Ovary (tissue), 9 donors: Measurements from ENCODE around the gene ATP5MG. TPM values are rescaled to one million over a fixed set of nuclear protein-coding genes. Genes with fewer than 3 reads are reported as not detected.

Experiments
- DNase-seq, 5 donors: peaks; one replicate each; pipeline ENCODE4 v3.0.0-alpha.2; 2019 to 2020
- H3K27ac ChIP-seq, 2 donors: fragments of 200-600 bp; one replicate each; pipeline versions ENCODE4 v1.5.1 to v1.8.0; 2019 to 2022
- H3K27me3 ChIP-seq: fragments of 200-600 bp; one replicate; pipeline ENCODE4 v1.8.0; 2022
- H3K36me3 ChIP-seq: fragments of 200-600 bp; sonication (generic); one replicate; pipeline ENCODE4 v1.5.1; 2019
- H3K4me1 ChIP-seq: one replicate; pipeline ENCODE4 v1.8.1; 2013; ENCODE audit warnings: mild to moderate bottlenecking, moderate library complexity; ENCODE audit not compliant: insufficient read depth
- H3K4me3 ChIP-seq: fragments of 200-600 bp; sonication (generic); one replicate; pipeline ENCODE4 v1.5.1; 2017
- H3K9me3 ChIP-seq, 2 donors: fragments of 200-600 bp in 1 of 2; sonication (generic) in 1 of 2; one replicate each; pipeline versions ENCODE4 v1.5.1 to v1.8.1; 2013 to 2019; ENCODE audit warnings: mild to moderate bottlenecking in 1 of 2, moderate library complexity in 1 of 2
- EP300 ChIP-seq: sonication (generic); formaldehyde crosslinking; IDR thresholded peaks from one replicate; pipeline ENCODE4 v1.6.1; 2017; ENCODE audit warnings: antibody characterized with exemption
- POLR2A ChIP-seq: fragments of 450-650 bp; IDR thresholded peaks from one replicate; pipeline ENCODE4 v1.6.1; 2017; ENCODE audit warnings: antibody characterized with exemption, mild to moderate bottlenecking, moderate library complexity
- WGBS, 3 donors: extraction: QIAGEN DNeasy Blood & Tissue Kit in 1 of 3; methylation state at CpG; one replicate each; pipeline versions ENCODE4 v1.1.5 to v1.1.7; 2013 to 2017; 5-methylcytosine and 5-hydroxymethylcytosine counted together
- intact Hi-C, 4 donors: fragments of 100-400 bp; cut with DNase I; formaldehyde crosslinking; loops; one replicate each; pipeline versions ENCODE4 v1.11.0 to v1.15.1; 2022 to 2023
- polyA plus RNA-seq, 2 donors: library from polyadenylated mRNA; stranded (reverse); fragments of 200-250 nt in 1 of 2; fragments of 350-450 nt in 1 of 2; fragmentation: Illumina TruSeq in 1 of 2; extraction: RNeasy Lipid Tissue Mini Kit (QIAGEN cat#74804) in 1 of 2; gene quantifications; one replicate each; pipeline ENCODE4 v1.2.3, GENCODE V29; 2013 to 2014
- total RNA-seq, 7 donors: library from RNA; depleted of rRNA in 2 of 7; stranded (reverse); fragments of >200 nt in 2 of 7; fragmentation: NEBNext Ultra II Directional in 3 of 7; extraction: Animal tissue kit (Norgen Biotek cat#: 25700) in 3 of 7; gene quantifications; one replicate each; pipeline versions ENCODE4 v1.1.0 to v1.2.4, GENCODE V29; 2016 to 2023
- TF ChIP-seq, protein P1 (sequence below), 3 donors: fragments of 450-650 bp in 2 of 3; fragments of 200-600 bp in 1 of 3; IDR thresholded peaks; one replicate each; pipeline versions ENCODE4 v1.5.1 to v1.8.0; 2016 to 2022; ENCODE audit warnings: antibody characterized with exemption in 3 of 3, mild to moderate bottlenecking in 1 of 3
- donor health status: DM: no; HTN: no; CAD: no; lungs with moderate emphysema.
- donor health status: DM: no; HTN: no; CAD: no.
- donor health status: Bipolar disorder and iron deficiency.
- donor health status: DM: yes; HTN: yes; CAD: no.
- donor health status: DM: no; HTN: no; CAD: no.
- donor health status: DM: yes; HTN: yes; CAD: no.

ATP5MG gene
- total and polyA plus RNA-seq, 9 donors, result 70.5 to 450 (median 162) TPM

DNA sequence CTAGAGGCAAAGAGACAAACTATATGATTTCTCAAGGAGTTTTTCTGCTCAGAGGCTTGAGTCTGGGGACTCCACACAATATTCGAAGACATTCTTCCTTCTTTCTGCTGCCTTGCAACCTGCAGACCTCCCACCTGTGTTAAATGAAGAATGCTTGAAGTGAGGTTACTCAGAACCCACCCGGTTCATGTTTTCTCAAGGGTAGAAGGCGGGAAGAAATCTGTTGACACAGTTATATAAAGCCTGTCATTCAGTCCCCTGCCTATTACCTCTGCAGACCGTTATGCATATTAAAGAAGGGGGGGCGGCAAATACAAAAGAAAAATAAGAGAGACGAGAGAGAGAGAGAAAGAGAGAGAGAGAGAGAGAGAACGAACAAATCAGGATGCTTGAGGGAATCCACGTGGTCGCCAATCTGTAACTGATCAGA is 32.7 kb downstream of the ATP5MG start:
- 0 to 2% (median 1%) methylated on average over 9 of the region's 9 CpGs for WGBS, 3 donors
- Histone ChIP-seq H3K36me3 (no peaks in the 10 kb centered on the region), H3K4me3 (peak overlapping the region; percentile 70), H3K9me3 (no peaks in the 10 kb centered on the region), H3K4me1 (no peaks in the 10 kb centered on the region), H3K27ac (no peak overlapping the region), H3K27me3 (no peaks in the 10 kb centered on the region)
- intact Hi-C loops, result no loop called here
- TF ChIP-seq POLR2A, result no peak
- TF ChIP-seq, protein P1, sequence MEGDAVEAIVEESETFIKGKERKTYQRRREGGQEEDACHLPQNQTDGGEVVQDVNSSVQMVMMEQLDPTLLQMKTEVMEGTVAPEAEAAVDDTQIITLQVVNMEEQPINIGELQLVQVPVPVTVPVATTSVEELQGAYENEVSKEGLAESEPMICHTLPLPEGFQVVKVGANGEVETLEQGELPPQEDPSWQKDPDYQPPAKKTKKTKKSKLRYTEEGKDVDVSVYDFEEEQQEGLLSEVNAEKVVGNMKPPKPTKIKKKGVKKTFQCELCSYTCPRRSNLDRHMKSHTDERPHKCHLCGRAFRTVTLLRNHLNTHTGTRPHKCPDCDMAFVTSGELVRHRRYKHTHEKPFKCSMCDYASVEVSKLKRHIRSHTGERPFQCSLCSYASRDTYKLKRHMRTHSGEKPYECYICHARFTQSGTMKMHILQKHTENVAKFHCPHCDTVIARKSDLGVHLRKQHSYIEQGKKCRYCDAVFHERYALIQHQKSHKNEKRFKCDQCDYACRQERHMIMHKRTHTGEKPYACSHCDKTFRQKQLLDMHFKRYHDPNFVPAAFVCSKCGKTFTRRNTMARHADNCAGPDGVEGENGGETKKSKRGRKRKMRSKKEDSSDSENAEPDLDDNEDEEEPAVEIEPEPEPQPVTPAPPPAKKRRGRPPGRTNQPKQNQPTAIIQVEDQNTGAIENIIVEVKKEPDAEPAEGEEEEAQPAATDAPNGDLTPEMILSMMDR (IDR thresholded peaks at IDR 0.05), result no peak
- no peak for TF ChIP-seq EP300
- no peak for DNase-seq

DNA sequence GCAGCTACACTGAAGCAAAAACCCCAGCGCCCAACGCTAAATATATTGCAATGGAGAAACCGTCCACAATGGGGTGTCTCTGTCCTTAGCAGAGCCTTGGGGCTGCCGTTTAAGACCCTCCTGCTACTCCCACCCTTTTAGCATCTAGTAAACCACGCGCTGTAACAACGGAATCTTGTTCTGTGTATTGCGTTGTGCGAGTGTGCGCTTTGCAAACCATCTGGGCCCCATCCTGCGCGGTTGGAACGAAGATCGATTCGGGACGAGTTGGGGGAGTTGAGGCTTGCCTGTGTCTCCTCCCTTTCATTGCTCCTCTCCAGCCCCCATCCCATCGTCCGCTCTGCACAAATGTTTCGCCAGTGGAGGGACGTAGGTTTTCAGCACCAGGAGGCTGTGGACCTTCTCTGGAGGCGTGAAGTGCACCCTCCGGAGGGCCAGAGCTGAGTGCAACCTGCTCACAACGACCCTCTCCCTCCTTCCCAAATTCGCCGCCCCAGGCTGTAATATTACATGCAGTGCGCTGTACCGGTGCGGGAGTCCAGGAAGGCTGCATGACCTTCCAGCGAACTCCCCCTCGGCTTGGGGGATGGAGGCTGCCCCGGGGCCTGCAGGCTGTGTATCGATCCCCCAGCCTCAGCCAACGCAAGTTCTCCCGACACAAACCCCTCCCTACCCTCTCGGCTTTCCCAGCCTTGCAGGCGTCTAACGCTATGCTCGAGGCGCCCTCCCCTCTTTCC is 33.3 kb downstream of the ATP5MG start:
- peak; percentile 16 to 50 (median 35) for DNase-seq
- TF ChIP-seq POLR2A, result no peak
- TF ChIP-seq EP300, result no peak
- no peaks in the 10 kb centered on the region for H3K27me3 ChIP-seq
- H3K27ac ChIP-seq, result no peak overlapping the region
- H3K36me3 ChIP-seq, result no peaks in the 10 kb centered on the region
- H3K4me1 ChIP-seq, result no peaks in the 10 kb centered on the region
- H3K4me3 ChIP-seq, result peak overlapping the region; percentile 70
- 0 to 1% (median 0%) methylated on average over 39 of the region's 39 CpGs for WGBS, 3 donors
- H3K9me3 ChIP-seq, result no peaks in the 10 kb centered on the region
- intact Hi-C loops, result loop anchor here in 2 of 4 donors (5.0 kb wide), 1 partner anchor 32 kb away; the partner anchor contains the start of gene ATP5MG (in 2 of the 2)

DNA sequence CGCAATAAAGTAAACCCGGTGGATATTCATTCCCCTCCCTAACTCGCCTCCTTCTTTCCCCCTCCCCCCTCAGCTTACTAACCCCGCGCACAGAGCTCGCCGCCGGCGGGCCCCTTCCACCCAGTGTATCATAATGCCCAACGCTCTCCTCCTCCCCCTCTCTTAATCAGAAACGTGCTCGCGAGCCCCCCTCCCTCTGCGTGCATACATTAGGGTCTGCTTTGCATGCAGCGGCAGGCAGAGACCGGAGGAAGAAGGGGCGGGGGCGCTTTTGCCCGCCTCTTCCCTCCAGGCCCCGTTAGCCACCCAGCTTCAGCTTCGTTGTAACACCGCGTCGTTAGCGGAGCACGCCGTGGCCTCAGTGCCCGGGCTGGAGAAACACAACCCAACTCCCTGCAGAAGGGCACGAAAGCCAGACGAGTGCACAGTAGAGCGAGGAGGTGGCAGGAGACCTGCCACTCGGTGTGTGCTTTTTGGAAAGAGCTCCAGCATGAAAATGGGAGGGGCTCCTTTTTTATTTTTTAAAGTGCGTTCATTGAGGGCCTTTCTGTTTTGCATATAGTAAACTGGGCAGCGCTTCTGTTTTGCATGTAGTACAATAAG is 34.0 kb downstream of the ATP5MG start:
- peak; percentile 26 to 65 (median 50) for DNase-seq
- Histone ChIP-seq H3K9me3 (no peaks in the 10 kb centered on the region), H3K36me3 (no peaks in the 10 kb centered on the region), H3K4me3 (peak overlapping the region; percentile 70), H3K4me1 (peaks cover 3% of the 10 kb centered on the region), H3K27ac (peak overlapping the region; percentile 84 to 89), H3K27me3 (no peaks in the 10 kb centered on the region)
- WGBS, 3 donors, result 0 to 1% (median 1%) methylated on average over 34 of the region's 34 CpGs
- TF ChIP-seq POLR2A (no peak), EP300 (no peak)
- TF ChIP-seq, protein P1 (IDR thresholded peaks at IDR 0.05), result no peak
- intact Hi-C loops, result loop anchor here in 2 of 4 donors (5.0 kb wide), 1 partner anchor 33 kb away; the partner anchor contains the start of gene ATP5MG (in 2 of the 2)

DNA sequence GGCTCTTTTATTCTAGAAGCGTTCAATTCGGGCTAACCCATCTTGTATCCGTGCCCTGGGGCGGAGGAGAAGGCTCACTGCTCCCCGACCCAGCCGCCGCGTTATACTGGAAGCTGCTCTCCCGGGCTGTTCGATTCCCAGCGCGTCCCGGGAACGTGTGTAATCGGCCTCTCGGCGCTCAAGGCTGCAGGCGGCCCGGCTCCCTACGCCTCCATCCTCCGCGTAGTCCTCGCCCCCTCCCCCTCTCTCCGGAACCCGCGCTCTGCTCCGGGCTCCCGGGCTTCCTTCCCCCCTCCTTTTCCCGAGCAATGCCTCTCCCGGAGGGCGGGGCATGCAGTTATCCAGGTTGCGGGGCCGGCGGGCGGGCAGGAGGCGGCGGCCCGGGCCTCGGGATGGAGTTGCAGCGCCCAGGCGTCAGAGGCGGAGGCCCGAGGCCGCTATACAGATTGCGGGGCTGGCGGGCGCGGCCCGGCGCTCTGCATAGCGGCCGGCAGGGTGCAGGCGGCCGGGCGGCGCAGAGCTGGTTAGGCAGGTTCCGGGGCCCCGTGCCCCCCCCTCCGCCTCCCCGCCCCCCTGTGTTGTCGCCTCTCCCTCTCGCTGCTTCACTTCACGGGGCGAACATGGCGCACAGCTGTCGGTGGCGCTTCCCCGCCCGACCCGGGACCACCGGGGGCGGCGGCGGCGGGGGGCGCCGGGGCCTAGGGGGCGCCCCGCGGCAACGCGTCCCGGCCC is 34.7 kb downstream of the ATP5MG start, which contains the start of gene KMT2A:
KMT2A (plus strand) TSS at position 600 of the 732 bp plus-strand sequence; CDS start at position 621, 21 bp downstream.
- Histone ChIP-seq H3K9me3 (no peaks in the 10 kb centered on the region), H3K36me3 (no peaks in the 10 kb centered on the region), H3K27me3 (no peaks in the 10 kb centered on the region), H3K27ac (peak within 1 kb of the TSS; percentile 84 to 89), H3K4me3 (peak within 1 kb of the TSS; percentile 70), H3K4me1 (peaks cover 3% of the 10 kb centered on the region)
- peak; percentile 98 to 100 (median 99) for DNase-seq
- intact Hi-C loops, result loop anchor here in 2 of 4 donors (5.0 kb wide), 1 partner anchor 34 kb away; the partner anchor contains the start of gene ATP5MG (in 2 of the 2)
- WGBS, 3 donors, result 0 to 1% (median 0%) methylated on average over 33 to 79 of the region's 83 CpGs
- TF ChIP-seq, protein P1 (IDR thresholded peaks at IDR 0.05), result peak in 2 of 3 donors; percentile 60 to 99
- TF ChIP-seq POLR2A (peak; percentile 50), EP300 (no peak)
